HG02943 (cell line): Measurements from ENCODE around the gene CWF19L2.

ENCODE experiments used
- ATAC-seq: cut with Tn5 transposase; IDR thresholded peaks from one replicate; pipeline ENCODE4 v1.9.1; 2021; ENCODE audit warnings: mild to moderate bottlenecking, low read depth, moderate library complexity; ENCODE audit not compliant: unreplicated experiment

CWF19L2 gene

GRCh38 chr11:107316426-107316825 is 141.2 kb downstream of the CWF19L2 start:
- ATAC-seq = no peak

GRCh38 chr11:107307991-107308390 is 149.6 kb downstream of the CWF19L2 start:
- ATAC-seq = no peak

GRCh38 chr11:107301878-107302277 is 155.7 kb downstream of the CWF19L2 start:
- ATAC-seq = no peak

GRCh38 chr11:107293677-107294344 is 163.8 kb downstream of the CWF19L2 start:
- ATAC-seq = no peak

GRCh38 chr11:107282195-107282594 is 175.4 kb downstream of the CWF19L2 start:
- no peak for ATAC-seq
